Activated naive CD4-positive, alpha-beta T cell treated with anti-CD3 and anti-CD28 coated beads, Interleukin-2, amount 50 U/mL, for 16 hours (primary cell): Measurements from ENCODE around the gene DENND2A.
"Not testable (repeated sequence)": the region's sequence is repeated elsewhere in the genome, so short reads cannot be mapped to it uniquely, and the experiment has no call there.

ENCODE experiments used
- DNase-seq: peaks from one replicate; pipeline ENCODE4 v3.0.0-alpha.2; 2020

Gene DENND2A

DNA sequence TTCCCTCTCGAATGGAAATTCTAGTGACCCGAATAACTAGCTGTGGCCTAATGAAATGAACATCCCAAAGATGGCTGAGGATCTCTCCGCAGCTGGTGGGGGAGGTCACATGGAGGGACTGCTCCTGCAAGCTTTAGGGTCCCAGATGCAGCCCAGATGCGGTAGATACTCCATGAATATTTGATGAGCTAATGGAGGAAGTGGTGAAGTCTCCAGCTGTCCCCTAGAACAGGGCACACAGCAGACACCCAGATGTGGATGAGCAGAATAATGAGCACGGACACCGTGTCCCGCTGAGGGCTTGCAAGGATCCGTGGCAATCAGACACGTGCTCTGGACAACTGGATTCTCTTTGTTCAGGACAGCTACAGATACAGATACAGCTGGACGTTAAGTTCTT is 59.2 kb downstream of the DENND2A start:
- no peak for DNase-seq

DNA sequence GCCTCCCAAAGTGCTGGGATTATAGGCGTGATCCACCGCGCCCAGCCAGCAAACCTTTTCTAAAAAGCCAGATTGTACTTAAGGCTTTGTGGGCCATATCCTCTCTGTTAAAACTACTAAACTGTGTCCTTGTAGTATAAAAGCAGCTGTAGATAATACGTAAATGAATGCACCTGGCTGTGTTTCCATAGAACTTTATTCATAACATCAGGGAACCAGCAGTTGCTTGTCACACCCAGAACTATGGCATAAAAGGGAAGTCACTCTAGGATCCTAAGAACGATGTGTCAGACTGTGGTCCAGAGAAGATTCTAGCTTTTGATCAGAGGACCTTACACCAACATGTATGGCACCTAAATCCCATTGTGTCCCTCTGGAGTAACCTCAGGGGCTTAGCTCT is 63.0 kb downstream of the DENND2A start:
- DNase-seq = no peak

DNA sequence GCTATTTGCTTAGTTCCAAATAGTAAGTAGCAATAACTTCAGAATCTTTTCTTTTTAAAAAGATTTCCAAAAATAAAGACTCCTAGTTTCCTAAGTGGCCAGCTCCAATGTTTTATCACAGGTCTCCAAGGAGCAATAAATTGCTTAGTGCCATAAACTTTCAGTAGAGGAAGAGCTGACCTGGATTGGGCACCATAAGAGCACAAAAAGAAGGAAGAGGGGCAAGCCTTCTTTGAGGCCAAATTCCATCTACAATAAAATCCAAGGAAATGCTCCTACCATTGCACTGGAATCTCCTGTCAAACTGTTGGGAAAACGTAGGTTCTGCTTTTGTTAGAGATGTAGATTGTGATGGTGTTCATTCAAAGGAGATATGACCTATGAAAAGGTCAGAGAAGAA is 64.0 kb downstream of the DENND2A start:
- no peak for DNase-seq

DNA sequence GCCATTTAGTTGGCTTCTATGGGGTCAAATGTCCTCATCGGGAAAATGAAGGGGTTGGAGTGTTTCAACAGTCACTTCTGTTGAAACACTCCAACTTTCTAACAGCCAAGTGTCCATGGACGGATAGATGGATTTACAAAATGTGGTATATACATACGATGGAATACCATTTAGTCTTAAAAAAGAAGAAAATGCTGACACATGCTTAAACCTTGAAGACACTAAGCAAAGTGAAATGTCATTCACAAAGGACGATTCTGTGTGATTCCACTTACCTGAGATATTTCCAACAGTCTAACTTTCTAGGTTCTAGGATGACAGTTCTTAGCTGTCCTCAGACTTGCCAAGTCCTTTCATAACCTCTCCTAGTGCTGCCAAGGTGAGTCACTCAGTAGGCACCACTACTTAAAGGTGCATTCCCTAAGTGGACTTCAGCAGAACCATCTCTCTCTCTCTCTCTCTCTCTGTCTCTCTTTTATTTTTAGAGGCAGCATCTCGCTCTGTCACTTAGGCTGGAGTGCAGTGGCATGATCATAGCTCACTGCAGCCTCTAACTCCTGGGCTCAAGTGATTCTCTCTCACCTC is 69.0 kb downstream of the DENND2A start:
- DNase-seq = no peak

DNA sequence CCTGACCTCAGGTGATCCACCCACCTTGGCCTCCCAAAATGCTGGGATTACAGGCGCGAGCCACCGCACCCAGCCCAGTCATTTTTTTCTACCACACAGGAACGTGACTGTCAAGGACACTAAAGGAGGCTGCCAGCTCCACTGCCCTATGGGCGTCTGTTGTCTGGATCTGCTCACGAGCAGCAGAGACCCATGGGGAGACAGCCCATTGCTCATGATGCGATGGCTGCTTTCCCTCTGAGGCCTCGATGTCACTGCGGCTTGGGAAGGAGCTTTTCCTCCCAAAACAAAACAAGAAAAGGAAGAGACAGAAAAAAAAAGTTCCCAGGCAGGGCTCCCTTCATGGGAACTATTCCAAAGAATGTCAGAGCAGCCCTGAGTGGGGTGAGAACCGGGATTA is 70.5 kb downstream of the DENND2A start:
- DNase-seq = no peak

DNA sequence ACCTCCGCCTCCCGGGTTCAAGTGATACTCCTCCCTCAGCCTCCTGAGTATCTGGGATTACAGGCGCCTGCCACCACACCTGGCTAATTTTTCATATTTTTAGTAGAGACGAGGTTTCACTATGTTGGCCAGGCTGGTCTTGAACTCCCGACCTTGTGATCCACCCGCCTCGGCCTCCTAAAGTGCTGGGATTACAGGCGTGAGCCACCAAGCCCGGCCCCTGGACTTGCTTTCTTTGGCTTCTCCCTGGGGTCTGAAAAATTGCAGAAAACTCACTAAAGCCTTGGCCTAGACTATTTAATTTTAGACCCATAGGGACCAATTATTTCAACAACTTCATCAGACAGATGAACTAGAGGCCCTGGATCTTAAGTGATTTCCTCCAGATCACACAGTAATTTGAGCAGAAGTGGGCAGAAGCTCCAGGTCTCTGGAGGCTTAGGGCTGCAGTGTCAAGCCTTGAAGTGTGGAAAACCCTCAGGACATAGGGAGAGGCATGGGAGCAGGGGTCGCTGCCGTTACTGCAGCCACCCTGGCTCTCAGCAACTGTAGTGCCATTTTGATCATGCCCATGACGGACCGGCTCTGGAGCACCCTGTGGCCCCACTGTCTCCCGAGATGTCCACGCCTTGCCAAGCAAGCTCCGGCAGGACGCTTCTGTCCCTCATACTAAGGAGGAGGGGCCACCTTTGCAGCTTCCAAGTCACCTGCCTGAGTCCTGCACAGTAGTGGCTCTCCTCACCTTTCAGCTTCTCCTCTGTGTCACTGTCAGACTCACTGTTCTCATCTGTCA is 72.4 kb downstream of the DENND2A start:
- DNase-seq = no peak

DNA sequence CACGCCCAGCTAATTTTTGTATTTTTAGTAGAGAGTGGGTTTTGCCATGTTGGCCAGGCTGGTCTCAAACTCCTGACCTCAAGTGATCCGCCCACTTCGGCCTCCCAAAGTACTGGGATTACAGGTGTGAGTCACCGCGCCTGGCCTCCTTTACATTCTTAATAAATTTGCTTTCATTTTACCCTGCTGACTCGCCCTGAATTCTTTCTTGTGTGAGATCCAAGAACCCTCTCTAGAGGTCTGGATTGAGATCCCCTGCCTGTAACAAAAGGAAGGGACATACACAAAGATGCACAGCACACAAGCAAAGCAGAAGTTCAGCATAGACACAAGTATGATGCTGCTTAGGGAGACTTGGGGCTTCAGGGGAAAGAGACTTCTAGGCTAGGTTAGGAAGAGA is 74.4 kb downstream of the DENND2A start:
- DNase-seq = not testable (repeated sequence)

DNA sequence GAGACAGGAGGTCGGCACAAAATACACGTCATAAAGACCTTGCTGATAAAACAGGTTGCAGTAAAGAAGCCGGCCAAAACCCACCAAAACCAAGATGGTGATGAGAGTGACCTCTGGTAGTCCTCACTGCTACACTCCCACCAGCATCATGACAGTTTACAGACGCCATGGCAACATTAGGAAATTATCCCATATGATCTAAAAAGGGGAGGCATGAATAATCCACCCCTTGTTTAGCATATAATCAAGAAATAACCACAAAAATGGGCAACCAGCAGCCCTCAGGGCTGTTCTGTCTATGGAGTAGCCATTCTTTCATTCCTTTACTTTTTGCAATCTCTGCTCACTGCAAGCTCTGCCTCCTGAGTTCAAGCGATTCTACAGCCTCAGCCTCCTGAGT is 74.9 kb downstream of the DENND2A start:
- not testable (repeated sequence) for DNase-seq

DNA sequence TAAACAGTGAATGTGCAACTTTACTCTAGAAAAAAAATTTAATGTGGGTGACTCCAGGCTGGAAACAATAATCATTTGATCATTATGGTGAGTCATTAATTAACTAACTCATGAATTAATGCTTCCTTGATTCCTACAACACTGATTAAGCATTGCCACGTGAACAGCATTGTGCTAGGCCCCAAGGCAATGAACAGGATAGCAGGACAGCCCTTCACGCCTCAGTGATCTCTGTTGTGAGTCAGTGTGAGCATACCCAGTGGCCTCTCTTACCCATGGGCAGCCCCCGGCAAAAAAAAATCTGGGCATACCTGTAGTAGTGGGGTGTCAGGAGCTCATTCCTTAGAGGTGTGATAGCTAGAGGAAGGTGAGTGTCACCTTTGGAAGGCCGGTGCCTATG is 76.0 kb downstream of the DENND2A start:
- DNase-seq = no peak

DNA sequence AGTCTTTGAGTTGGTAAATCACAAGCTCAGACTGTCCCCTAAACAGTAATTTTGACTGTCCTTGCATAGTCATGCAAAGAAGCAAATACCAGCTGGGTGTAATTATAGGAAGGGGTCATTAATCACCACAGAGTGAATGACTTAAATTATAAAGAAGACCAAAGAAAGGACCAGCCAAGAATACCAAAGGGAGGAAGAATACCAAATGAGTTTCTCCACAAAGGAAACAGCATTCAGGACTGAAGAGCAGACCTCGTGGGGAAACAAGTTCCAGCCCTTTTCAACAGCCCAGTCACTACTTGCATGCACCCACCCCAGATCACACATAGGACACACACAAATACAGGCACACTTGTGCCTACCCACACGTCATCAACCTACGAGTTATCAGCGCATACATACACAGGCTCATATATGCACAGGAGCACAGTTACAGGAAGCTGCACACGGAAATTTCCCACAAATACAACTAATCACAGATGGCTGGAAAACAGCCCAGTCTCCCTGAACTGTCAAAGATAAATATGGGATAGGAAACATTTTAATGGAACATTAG is 77.6 kb downstream of the DENND2A start:
- DNase-seq = no peak

DNA sequence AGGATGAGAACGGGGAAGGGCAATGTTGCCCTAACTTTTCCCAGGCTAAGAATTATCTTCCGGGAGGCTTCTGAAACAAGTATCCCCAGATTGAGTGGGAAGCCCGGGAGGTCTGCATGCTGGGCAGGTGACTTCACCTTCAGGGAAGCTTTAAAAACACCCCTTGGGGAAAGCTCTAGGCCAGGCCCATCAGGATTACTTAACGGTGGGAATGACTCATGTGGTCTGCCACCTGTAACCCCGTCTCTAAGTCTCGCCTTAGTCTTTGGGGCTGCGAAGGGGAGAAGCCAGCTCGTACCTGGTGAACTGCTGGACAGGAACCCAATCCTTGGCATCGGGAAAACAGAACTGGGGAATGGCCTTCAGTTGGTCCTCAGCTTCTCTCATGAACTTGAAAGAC is 81.2 kb downstream of the DENND2A start:
- no peak for DNase-seq

DNA sequence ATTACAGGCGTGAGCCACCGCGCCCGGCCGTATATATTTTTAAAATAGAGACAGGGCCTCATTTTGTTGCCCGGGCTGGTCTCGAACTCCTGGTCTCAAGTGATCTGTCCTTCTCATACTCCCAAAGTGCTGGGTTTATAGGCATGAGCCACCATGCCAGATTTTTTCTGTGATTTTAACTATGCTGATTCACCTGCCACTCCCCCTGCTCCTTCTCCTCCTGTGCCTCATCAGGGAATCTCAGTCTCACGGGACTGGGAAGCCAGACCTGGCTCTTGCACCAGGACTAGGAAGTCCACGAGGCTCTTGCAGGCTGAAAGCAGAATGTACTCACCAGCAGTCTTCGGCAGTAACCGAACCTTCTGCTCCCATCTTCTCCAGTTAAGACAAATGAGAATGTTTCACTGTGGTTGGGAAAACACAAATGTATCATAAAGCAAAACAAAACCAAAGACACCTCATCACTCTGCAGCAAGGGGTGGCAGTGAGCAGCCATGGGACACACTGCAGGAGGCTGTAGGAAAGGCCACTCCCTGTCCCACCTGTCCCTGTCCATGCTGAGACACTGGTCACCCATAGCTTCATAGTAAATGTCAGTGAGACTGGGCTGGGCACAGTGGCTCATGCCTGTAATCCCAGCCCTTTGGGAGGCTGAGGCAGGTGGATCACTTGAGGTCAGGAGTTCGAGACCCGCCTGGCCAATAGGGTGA is 82.6 kb downstream of the DENND2A start:
- no peak for DNase-seq

DNA sequence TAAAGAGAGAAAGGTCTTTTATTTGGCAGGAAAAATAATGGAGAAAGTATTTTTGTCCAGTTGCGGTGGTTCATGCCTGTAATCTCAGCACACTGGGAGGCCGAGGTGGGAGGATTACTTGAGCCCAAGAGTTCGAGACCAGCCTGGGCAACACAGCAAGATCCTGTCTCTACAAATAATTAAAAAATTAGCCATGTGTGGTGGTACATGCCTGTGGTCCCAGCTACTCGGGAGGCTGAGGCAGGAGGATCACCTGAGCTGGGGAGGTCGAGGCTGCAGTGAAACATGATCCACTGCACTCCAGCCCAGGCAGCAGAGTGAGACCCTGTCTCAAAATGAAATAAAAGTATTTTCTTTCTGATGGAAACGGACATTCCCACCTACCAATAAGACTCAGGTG is 83.5 kb downstream of the DENND2A start:
- DNase-seq = no peak

DNA sequence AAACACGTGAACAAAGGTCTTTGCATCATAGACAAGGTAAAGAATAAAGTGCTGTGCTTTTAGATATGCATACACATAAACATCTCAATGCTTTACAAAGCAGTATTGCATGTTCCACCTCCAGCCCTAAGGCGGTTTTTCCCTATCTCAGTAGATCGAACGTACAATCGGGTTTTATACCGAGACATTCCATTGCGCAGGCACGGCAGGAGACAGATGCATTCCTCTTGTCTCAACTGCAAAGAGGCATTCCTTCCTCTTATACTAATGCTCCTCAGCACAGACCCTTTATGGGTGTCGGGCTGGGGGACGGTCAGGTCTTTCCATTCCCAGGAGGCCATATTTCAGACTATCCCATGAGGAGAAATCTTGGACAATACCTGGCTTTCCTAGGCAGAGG is 87.4 kb downstream of the DENND2A start:
- not testable (repeated sequence) for DNase-seq

DNA sequence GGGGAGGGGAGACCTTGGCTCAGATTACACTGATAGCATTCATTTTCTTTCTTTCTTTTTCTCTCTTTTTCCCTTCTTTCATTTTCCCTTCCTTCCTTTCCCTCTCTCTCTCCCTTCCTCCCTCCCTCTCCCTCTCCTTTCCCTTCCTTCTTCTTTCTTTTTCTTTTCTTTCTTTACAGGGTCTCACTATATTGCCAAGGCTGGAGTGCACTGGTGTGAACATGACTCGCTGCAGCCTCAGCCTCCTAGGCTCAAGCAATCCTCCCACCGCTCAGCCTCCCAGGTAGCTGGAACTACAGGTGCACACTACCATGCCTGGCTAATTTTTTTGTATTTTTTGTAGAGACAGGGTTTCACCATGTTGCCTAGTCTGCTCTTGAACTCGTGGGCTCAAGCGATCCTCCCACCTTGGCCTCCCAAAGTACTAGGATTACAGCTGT is 88.4 kb downstream of the DENND2A start:
- DNase-seq = no peak

DNA sequence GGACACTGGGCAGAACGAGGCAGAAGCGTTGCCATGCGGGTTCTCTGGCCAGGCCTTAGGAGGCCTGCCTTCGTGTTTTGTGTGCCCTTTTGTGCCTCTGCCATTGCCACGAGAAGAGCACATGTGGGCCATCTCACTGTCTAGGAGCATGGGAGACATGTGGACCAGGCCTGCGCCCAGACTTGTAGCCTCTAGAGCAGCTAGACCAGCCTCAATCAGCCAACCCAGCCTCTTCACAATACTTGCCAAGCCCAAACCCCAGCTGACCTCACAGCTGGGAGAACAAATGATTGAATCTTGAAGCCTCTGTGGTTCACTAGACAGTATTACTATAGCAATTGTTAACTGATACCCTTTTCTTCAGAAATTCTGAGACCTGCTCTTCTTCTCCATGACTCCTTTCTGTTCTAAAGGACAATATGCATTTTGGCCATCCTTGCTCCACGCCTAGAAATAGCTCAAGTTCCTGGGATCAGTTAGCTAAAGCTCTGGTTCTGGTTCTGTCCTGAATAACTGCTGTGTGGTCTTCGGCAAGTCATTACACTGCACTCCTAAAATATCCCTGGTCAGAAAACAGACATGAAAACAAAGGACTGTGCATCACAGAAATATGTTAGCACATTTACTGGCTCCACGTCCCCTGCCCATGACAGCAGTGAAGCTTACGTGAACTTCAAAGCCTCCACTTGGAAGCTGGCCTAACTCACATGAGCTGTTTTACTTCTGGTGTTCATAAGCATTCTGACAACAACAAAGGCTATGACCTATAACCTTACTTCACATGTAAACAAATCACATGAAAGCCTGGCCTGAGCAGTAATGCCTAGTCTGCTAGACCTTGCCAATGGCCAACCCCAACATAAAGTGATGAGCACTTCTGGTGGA is 89.0 kb downstream of the DENND2A start:
- no peak for DNase-seq

DNA sequence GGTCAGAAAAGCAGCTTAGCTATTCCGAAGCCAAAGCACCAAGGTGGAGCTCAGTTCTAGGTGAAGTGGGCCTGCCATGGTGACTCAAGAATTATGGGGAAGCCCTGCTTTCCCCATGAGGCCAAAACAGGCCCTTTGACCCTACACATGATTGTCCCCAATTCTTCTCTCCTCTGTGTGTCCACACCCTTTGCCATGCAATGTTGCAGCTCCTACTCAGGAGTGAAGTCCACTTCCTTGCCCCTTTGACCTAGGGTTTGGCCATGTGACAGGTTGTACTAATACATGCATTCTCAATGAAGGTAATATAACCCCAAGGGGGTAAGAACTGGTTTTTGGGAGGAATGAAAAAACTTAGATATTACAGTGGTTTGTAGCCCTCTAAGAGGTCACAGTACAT is 93.7 kb downstream of the DENND2A start:
- DNase-seq = no peak

DNA sequence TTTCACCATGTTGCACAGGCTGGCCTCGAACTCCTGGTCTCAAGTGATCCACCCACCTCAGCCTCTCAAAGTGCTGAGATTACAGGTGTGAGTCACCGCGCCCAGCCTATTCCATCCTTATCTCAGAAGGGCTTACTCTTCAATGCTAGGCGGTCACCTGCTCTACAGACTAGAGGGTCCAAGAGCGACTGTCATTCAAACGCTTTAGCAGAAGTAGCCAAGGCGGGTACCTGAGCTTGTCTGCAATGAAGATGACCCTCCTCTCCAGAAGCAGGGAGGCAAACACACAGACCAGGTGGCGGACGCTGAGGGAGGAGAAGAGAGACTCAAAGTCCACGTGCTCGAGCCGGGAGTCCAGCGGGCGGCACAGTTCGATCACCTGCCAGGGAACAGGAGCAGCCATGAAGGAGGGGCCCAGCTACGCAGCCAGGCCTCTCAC is 96.2 kb downstream of the DENND2A start:
- no peak for DNase-seq

DNA sequence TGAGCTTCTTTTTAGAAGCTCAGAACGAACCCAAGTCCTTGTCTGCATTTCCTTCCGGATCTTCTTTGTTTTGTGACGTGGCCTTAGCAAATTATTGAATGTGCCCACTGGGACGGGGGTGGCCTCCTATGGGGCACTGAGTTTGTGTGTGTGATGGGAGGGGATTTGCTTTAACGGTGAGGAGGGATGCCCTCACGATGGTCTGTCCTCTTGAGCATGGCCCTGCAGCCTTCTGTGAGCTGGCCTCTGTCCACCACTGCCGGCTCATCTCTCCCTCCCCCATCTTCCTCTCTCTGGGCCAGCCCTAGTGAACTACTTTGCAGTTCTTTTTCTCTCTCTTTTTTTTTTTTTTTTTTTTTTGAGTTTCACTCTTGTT is 98.4 kb downstream of the DENND2A start:
- DNase-seq = no peak

DNA sequence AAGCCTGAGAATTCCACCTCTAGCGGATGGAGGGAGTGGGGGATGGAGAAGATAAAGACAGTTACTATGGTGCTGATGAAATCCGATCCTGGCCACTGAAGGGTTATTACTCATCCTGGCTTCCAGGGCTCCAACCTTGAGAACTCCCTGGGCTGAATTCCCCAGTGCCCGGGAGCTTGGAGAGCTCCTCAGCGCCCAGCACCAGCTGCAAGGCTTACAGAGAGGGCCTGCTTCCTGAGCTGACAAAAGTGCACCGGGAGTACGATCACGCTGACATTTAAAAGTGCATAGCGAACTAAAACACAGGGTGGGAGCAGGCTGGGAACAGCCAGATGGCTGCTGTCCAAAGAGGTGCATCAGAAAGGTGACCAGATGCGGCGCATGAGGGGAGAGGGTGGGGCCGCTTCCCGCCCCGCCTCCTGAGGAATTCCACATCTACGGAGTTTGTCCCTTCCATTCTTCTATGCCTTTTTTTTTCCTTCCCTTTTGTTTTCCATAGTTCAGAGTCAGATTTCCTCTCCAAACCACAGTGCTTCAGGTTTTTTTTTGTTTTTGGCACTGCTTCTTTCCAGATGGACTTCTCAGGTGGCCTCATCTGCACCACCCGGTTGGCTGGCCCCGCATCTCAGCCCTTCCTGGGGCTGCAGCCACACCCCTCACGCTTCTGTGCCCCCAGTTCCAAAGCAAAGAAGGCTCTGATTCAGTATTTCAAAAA is 98.9 kb downstream of the DENND2A start:
- no peak for DNase-seq

DNA sequence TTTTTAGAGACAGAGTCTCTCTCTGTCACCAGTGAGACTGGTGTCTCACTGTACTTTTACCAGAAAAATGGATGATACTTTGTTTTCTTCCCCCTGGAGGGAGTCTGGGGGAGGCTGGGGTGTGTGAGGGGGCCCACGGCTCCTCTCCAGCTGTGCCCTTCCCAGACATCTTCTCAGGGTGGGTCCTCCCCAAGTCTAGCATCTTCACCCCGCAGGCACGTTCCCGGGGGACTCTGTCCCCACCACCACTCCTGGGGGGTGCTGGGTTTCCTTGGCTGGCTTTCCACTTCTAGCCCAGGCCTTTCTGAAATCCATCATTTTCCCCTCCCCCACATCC is 99.5 kb downstream of the DENND2A start:
- no peak for DNase-seq

DNA sequence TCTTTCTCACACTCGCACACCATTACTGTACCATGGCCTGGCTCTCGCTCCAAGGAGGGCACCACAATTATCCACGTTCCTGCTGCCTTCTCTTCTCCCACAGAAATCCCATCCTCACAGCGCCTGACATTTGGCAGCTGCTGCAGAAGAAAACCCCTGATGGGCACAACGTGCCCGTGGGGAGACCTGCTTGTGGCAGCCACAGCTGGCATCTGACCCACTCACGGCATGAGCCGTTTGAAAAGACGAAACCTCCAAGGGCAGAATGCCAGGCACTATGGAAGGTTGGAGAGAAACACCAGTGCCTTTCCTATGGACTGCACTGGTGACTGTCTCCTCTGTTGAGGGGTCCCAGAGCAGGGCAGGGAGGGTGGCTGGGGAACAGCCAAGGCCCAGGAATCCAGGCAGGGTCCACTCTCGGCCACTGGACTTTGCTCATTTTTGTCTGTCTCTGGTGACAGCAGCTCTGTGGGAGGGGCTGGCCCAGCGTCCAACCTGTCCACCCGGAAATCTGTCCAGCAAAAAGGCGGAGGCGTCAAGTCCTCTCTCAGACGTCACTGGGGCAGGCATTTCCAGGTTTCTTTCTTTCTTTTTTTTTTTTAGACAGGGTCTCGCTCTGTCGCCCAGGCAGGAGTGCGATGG is 100.4 kb downstream of the DENND2A start:
- no peak for DNase-seq
